ENCODE results near the gene PLEKHA4. TPM values are rescaled to one million over a fixed set of nuclear protein-coding genes. Genes with fewer than 3 reads are reported as not detected.
A peak's percentile ranks its signal among the peaks of the same experiment; 100 is the strongest.

The PLEKHA4 gene
- total and polyA plus RNA-seq, 2 of the 13 experiments (the other 11 are each of a cell fraction or from before 2014, with no cell fraction given): 4.8 to 6.0 TPM

GRCh38 chr19:48872884-48873475, 4.6 kb upstream of the PLEKHA4 start (continued):
- TF ChIP-seq FOSL2 (CRISPR knock-in tag; IDR thresholded peaks at IDR 0.05) (peak; percentile 96), HNRNPUL1 (IDR thresholded peaks at IDR 0.05; ENCODE audit: low read depth, low read length) (no peak), ZBTB42 (CRISPR knock-in tag; IDR thresholded peaks at IDR 0.05) (no peak), ZNF7 (CRISPR knock-in tag; IDR thresholded peaks at IDR 0.05) (no peak), MLXIP (CRISPR knock-in tag; IDR thresholded peaks at IDR 0.05; ENCODE audit: borderline replicate concordance) (no peak), NR2F1 (CRISPR knock-in tag; IDR thresholded peaks at IDR 0.05) (0 out of 4 replicates have a peak, but pooled peaks of 1 of the 2 experiments have one; percentile 42), ZNF143 (CRISPR knock-in tag; IDR thresholded peaks at IDR 0.05) (no peak), ZNF160 (CRISPR knock-in tag; IDR thresholded peaks at IDR 0.05) (0 out of 2 replicates have a peak, but pooled peaks have one; percentile 9), SMAD9 (CRISPR knock-in tag; IDR thresholded peaks at IDR 0.05) (no peak; the same call in 1 of the 2 replicates), SOX13 (IDR thresholded peaks at IDR 0.05) (no peak), SOX13 (CRISPR knock-in tag; conservative IDR thresholded peaks at IDR 0.05 in 1 of 2, IDR thresholded peaks at IDR 0.05 in 1 of 2) (peak in 1 of 2 experiments; percentile 63; a peak in 1 of 4 replicates), CHD2 (IDR thresholded peaks at IDR 0.05; ENCODE audit: low read depth, low read length) (peak; percentile 85), BHLHE40 (IDR thresholded peaks at IDR 0.05; ENCODE audit: low read length) (0 out of 2 replicates have a peak, but pooled peaks have one; percentile 50), RCOR2 (CRISPR knock-in tag; IDR thresholded peaks at IDR 0.05) (0 out of 2 replicates have a peak, but pooled peaks have one; percentile 20), SP140L (CRISPR knock-in tag; IDR thresholded peaks at IDR 0.05; ENCODE audit: borderline replicate concordance) (no peak), ZNF224 (CRISPR knock-in tag; IDR thresholded peaks at IDR 0.05) (no peak), GATAD1 (CRISPR knock-in tag; IDR thresholded peaks at IDR 0.05) (peak; percentile 28; the same call in 1 of the 2 replicates), FOXK1 (CRISPR knock-in tag; IDR thresholded peaks at IDR 0.05; ENCODE audit: borderline replicate concordance, low read depth) (peak; percentile 68; the same call in 1 of the 2 replicates), ZNF251 (CRISPR knock-in tag; IDR thresholded peaks at IDR 0.05) (no peak), GFI1 (CRISPR knock-in tag; IDR thresholded peaks at IDR 0.05; ENCODE audit: borderline replicate concordance) (no peak), ZNF124 (CRISPR knock-in tag; IDR thresholded peaks at IDR 0.05) (no peak), SMAD3 (CRISPR knock-in tag; IDR thresholded peaks at IDR 0.05) (0 out of 2 replicates have a peak, but pooled peaks have one; percentile 8), ZNF513 (CRISPR knock-in tag; conservative IDR thresholded peaks at IDR 0.05) (no peak), SAP130 (CRISPR knock-in tag; IDR thresholded peaks at IDR 0.05; ENCODE audit: low read depth) (peak; percentile 87), MBD4 (IDR thresholded peaks at IDR 0.05; ENCODE audit: borderline replicate concordance, low read length) (no peak), SSRP1 (CRISPR knock-in tag; IDR thresholded peaks at IDR 0.05) (no peak), ZNF547 (CRISPR knock-in tag; IDR thresholded peaks at IDR 0.05) (no peak), MXI1 (IDR thresholded peaks at IDR 0.05; ENCODE audit: borderline replicate concordance, low read depth, low read length) (peak; percentile 92; the same call in 2 of the 3 replicates), MXD3 (CRISPR knock-in tag; IDR thresholded peaks at IDR 0.05) (peak; percentile 1; the same call in 1 of the 2 replicates)
